ENCODE data around the gene PHOX2A.

The PHOX2A gene

GRCh38 chr11:72247584-72247983 lies 3.6 kb upstream of the PHOX2A start:
- no peak for DNase-seq (ENCODE audit: low spot score)

GRCh38 chr11:72245263-72245816 lies 1.4 kb upstream of the PHOX2A start:
- no peak for DNase-seq (ENCODE audit: low spot score)

- no peak for DNase-seq (ENCODE audit: low spot score)
Observed at GRCh38 chr11:72244361-72245262, 636 bp upstream of the PHOX2A start.

- no peak for DNase-seq (ENCODE audit: low spot score)
Observed at GRCh38 chr11:72243173-72244059, 560 bp downstream of the PHOX2A start.

GRCh38 chr11:72242141-72242540 lies 1.8 kb downstream of the PHOX2A start:
- no peak for DNase-seq (ENCODE audit: low spot score)

GRCh38 chr11:72241291-72241781 lies 2.6 kb downstream of the PHOX2A start:
- no peak for DNase-seq (ENCODE audit: low spot score)

GRCh38 chr11:72240461-72241290 lies 3.3 kb downstream of the PHOX2A start:
- no peak for DNase-seq (ENCODE audit: low spot score)

GRCh38 chr11:72239849-72240460 lies 4.0 kb downstream of the PHOX2A start:
- no peak for DNase-seq (ENCODE audit: low spot score)

GRCh38 chr11:72239313-72239848 lies 4.6 kb downstream of the PHOX2A start:
- DNase-seq (ENCODE audit: low spot score), result no peak

- no peak for DNase-seq (ENCODE audit: low spot score)
Observed at GRCh38 chr11:72238492-72239312, 5.3 kb downstream of the PHOX2A start.

- peak; percentile 48 for DNase-seq (ENCODE audit: low spot score)
Observed at GRCh38 chr11:72238040-72238450, 5.9 kb downstream of the PHOX2A start.

- DNase-seq (ENCODE audit: low spot score), result no peak
Observed at GRCh38 chr11:72237112-72237931, 6.7 kb downstream of the PHOX2A start.

- DNase-seq (ENCODE audit: low spot score), result no peak
Observed at GRCh38 chr11:72236774-72237111, 7.2 kb downstream of the PHOX2A start.

- DNase-seq (ENCODE audit: low spot score), result no peak
Observed at GRCh38 chr11:72236083-72236697, 7.8 kb downstream of the PHOX2A start.

- DNase-seq (ENCODE audit: low spot score), result no peak
Observed at GRCh38 chr11:72235351-72236057, 8.5 kb downstream of the PHOX2A start.

GRCh38 chr11:72234920-72235319 lies 9.1 kb downstream of the PHOX2A start:
- DNase-seq (ENCODE audit: low spot score), result no peak

- no peak for DNase-seq (ENCODE audit: low spot score)
Observed at GRCh38 chr11:72234514-72234830, 9.5 kb downstream of the PHOX2A start.
